ENCODE measurements around the gene DIP2C.
"Not testable (repeated sequence)": the region's sequence is repeated elsewhere in the genome, so short reads cannot be mapped to it uniquely, and the experiment has no call there.

The DIP2C gene

GRCh38 chr10:310371-310770 lies 379.1 kb downstream of the DIP2C start:
- no peak for DNase-seq

- no peak for DNase-seq
Observed at GRCh38 chr10:308572-309085, 380.8 kb downstream of the DIP2C start.

- DNase-seq, result no peak
Observed at GRCh38 chr10:308101-308500, 381.4 kb downstream of the DIP2C start.

GRCh38 chr10:307659-308058 lies 381.8 kb downstream of the DIP2C start:
- no peak for DNase-seq

- no peak for DNase-seq
Observed at GRCh38 chr10:306675-307185, 382.7 kb downstream of the DIP2C start.

GRCh38 chr10:306007-306674 lies 383.3 kb downstream of the DIP2C start:
- no peak for DNase-seq

GRCh38 chr10:305034-305433 lies 384.4 kb downstream of the DIP2C start:
- no peak for DNase-seq

DNA sequence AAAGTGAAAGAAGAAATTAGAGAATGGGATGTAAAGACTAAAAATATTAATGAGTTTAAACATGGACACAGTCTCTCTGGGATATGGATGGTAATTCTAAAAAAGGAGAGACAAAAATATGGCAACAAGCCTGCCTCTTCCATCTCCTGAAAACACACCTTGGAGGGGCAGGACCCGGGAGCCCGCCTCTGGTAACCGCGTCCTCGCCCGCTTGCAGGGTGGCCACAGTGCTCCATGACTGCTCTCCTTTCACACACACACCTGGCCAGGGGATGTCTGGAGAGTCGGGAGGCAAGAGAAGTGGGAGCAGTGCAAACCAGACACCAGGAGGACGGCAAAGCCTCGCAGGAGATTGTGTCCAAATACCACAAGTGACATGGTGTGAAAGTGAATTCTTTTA lies 387.9 kb downstream of the DIP2C start:
- DNase-seq, result no peak

- not testable (repeated sequence) for DNase-seq
Observed at GRCh38 chr10:300580-300979, 388.9 kb downstream of the DIP2C start.

DNA sequence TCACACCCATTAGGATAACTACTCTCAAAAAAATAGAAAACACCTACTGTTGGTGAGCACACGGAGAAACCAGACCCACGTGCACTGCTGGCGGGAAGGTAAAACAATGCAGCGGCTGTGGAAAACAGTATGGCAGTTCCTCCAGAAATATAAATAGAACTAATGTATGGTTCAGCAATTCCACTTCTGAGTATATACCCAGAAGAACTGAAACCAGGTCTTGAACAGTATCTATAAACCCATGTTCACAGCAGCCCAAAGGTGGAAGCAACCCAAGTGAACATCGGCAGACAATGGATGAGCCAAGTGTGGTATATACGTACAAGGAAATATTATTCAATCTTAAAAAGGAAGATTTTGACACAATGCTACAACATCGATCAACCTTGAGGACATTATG lies 389.5 kb downstream of the DIP2C start:
- no peak for DNase-seq

DNA sequence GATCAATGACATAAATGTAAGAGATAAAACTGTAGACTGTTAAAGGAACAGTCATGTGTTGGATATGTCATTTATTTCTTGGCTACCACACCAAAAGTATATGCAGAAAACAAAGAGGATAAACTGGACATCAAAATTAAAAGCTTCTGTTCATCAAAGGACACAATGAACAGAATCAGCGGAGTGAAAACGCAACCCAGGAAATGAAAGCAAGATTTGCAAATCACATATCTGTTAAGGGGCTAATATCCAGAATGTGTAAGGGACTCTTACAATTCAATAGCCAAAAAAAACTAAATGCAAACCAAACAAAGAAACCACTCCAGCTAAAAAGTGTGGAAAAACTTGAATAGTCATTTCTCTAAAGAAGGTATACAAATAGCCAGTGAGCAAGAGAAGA lies 390.0 kb downstream of the DIP2C start:
- DNase-seq, result no peak

DNA sequence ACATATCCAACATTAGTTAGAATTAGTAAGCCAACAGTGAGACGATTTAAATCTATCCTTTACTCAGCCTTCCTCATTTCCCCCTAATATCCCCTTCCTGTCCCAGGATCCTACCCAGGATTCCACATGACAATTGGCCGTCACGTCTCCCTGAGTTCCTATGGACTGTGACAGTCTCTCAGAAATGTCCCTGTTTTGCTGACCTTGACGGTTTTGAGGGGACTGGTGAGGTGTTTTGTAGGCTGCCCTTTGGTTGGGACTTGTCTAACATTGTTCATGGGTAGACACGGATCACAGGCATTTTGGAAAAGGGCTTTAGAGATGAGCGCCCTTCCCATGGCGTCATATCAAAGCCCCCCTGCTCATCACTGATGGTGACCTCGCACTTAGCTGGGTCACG lies 391.4 kb downstream of the DIP2C start:
- DNase-seq, result no peak

DNA sequence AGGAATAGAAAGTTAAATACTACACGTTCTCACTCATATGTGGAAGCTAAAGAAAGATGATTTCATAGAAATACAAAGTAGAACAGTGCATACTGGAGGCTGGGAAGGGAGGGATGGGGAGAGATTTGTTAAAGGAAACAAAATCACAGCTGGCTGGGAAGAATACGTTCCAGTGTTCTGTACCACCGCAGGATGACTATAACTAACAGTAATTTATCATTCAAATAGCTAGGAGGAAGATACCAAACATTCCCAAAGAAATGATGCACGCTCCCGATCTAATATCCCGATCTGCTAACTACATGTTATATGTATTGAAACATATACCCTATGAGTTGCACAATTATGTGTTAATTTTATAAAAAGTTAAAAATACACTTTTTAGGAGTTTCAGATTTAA lies 391.9 kb downstream of the DIP2C start:
- DNase-seq, result no peak

- no peak for DNase-seq
Observed at GRCh38 chr10:293636-294035, 395.8 kb downstream of the DIP2C start.

DNA sequence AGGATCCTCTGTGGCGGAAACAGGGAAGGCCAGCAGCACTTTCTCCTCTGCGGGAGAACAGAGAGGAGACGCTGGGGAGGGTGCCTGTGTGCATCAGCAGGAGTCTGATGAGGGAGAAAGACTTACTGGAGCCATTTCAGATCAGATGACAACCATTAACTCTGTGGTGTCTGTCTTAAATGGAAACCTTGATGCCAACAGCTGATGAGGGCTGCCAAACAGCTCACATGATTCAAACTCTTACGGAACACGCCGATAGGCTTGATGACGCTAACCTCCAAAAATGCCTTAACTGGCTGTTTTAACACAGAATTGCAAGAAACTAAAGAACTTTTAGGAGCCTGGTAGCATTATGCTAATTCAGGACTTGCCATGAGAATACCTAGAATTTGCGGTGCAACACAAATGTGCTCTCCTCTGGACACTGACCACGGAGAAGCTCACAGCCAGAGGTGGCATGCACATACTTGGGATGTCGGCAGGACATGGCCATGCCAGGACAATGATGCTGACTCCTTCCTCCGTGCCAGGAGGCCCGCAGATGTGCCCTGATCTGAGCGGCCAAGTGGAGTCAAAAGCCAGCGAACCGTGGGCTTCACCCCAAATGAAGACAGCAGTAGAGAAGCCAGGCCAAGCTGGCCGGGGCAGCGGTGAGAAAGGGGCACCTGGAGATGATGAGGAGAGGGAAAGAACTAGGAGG lies 399.3 kb downstream of the DIP2C start:
- no peak for DNase-seq

GRCh38 chr10:289581-289980 lies 399.9 kb downstream of the DIP2C start:
- DNase-seq, result no peak

DNA sequence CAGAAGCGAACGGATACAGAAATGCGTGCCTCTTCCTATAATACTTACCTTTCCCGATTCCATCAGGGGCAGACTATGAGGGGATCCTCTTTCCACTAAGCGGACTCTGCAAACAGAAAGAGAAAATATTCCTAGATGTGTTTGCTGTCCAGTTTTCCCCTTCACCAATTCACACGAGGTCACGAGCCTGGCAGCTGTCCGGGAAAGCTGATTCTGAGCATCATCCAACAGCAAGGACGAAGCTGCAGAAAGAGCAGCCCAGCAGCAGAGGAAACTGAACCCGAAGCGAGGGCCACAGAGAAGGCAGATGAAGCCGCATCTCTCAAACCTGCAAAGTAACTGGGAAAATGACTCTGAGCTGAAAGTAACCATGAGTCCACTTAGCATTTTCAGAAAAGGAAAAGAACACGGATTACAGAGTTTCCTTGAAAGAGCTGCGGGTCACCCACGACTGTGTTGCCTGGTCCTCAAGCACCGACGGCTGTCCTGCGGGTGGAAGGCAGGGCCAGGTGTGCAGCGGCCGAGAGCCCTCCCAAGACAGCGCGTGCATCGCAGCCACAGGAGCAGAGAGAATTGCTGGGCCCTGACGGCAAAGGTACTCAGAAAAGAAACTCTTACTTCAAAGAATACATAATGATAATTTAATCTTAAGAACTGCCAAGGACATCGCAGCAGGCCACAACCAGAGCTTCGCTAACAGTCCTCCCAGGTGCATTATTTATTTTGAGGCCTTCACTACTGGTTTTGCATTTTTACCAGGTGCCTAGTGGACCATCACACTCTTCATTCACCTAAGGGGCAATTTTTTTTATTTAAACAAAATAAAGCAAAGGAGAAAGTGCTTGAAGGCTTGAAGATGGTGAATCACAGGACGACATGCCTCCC lies 400.9 kb downstream of the DIP2C start:
- DNase-seq, result no peak

DNA sequence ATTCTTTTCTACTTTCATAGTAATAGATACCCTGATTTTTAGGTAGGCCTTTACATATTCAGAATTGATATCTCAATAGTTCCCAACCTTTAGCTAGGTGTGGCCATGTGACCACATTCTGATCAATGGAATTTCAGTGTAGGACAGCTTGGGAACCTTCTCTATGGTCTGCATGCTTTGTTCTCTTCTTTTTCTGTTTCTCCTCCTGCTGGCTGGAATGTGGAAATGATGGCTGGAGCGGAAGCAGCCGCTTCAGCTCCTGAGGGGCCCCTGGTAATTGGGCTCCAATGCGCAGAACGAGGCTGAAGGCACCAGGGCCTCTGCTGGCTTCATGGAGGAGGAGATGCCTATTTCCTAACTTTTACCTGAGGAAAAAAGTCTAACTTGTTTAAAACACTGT lies 401.7 kb downstream of the DIP2C start:
- DNase-seq, result no peak

DNA sequence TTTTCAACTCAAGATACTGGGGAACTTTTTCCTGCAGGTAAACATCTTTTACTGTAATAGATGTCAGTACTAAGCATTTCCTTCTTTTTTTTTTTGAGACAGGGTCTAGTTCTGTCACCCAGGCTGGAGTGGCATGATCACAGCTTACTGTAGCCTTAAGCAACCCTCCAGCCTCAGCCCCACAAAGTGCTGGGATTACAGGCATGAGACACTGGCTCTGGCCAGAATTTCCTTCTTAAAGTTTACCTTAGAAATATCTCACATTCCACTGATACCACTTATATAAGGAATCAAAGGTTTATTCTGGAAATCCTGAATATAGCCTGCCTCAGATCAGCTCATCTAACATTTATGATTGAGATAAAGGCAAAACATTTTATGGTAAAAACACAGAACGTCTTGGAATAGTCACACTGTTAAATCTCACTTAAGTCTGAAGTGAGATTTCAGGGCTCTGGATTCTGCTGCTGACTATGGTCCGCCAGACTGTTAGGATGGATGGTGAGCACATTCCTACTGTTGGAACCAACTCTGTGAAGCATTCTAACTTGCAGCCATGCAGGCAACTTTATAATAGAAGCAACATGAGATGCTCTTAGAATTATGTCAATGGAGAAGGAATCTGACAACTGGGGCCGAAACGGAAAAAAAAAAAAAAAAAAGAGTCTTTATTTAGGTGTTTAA lies 402.3 kb downstream of the DIP2C start:
- DNase-seq, result no peak

- DNase-seq, result no peak
Observed at GRCh38 chr10:285216-285615, 404.3 kb downstream of the DIP2C start.

GRCh38 chr10:283916-284356 lies 405.5 kb downstream of the DIP2C start:
- DNase-seq, result no peak

- DNase-seq, result no peak
Observed at GRCh38 chr10:283140-283479, 406.4 kb downstream of the DIP2C start.

Measured in effector CD4-positive, alpha-beta T cell (primary cell).